Pulmonary artery endothelial cell (primary cell): Measurements from ENCODE around the gene TEX9. TPM values are rescaled to one million over a fixed set of nuclear protein-coding genes. Genes with fewer than 3 reads are reported as not detected.

Experiments
- DNase-seq: peaks from one replicate; pipeline ENCODE4 v3.0.0-alpha.2; 2011; ENCODE audit warnings: low read depth, low spot score
- total RNA-seq: library from RNA; depleted of rRNA; stranded (reverse); fragments of >200 nt; gene quantifications from 2 replicates; pipeline ENCODE4 v1.2.3, GENCODE V29; 2014

Gene TEX9
- total RNA-seq, 1 donor from 2014 or later, result 1.6 TPM

DNA sequence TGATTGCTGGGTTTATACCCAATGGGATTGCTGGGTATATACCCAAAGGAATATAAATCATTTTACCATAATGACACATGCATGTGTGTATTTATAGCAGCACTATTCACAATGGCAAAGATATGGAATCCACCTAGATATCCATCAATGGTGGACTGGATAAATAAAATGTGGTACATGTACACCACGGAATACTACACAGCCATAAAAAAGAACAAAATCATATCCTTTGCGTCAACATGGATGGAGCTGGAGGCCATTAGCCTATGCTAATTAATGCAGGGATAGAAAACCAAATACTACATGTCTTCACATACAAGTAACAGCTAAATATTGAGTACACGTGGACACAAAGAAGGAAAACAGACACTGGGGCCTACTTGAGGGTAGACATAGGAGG, 77.1 kb downstream of the TEX9 start:
- no peak for DNase-seq

DNA sequence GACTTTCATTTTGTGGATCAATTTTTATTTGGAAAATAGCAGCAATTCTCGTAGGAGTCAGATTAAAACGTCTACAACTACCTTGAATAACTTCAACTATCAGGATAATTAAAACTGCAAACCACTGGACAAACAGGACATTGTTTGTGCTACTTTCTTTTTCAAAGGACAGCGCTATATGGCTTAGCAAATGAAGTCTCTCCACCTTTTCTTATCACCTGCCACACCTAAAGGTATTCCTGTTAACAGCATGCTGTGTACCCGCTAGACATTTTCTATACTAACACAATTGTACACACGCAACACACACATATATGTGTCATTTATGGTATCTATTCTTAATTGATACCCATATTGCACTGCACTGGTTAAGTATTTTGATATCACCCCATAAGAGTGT, 80.5 kb downstream of the TEX9 start:
- DNase-seq, result no peak

DNA sequence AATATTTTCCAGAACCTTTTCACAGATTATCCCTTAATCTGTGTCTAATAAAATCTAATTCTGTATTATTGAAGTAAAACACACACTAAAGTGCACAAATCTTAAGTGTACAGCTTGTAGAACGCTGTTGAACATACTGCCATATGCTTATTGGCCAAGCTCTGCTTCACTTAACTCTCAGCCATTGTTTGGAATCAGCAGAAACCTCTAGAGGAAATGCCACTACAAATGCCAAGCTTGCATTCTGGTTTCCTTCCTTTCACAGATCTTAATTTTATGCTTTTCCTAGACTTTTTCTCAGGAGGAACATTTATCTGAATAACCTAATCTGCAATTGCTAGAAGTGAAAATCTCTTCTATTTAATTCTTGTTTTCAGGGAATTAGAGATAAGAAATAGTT, 89.6 kb downstream of the TEX9 start:
- peak; percentile 36 for DNase-seq

DNA sequence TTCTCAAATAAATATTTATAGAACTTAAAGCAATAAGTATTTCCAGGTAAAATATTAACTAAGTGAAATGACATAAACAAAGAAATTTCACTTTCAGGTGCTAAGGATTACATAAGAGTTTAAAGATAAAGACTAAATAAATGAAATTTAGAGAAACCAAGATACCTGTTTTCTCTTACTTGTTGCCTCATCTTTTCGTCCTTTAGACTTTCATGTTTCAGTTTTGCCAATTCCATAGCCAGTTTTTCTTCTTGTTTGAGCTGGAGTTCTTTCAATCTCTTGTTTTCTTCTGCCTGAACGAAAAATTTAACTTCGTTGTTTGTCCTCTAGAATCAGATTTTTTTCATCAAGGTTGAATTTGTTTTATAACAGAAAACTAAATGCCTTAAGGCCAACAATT, 91.0 kb downstream of the TEX9 start:
- DNase-seq, result no peak

DNA sequence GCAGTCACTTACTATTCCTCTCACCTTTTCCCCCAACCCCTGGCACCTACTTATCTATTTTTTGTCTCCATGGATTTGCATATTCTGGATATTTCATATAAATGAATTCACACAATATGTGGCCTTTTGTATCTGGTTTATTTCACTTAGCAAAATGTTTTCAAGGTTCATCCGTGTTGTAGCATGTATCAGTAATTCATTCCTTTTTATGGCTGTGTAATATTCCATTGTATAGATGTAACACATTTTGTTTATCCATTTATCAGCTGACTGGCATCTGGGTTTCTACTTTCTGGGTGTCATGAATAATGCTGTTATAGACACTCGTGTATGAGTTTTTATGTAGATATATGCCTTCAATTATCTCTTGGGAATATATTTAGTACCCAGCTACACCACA, 93.9 kb downstream of the TEX9 start:
- DNase-seq, result no peak

DNA sequence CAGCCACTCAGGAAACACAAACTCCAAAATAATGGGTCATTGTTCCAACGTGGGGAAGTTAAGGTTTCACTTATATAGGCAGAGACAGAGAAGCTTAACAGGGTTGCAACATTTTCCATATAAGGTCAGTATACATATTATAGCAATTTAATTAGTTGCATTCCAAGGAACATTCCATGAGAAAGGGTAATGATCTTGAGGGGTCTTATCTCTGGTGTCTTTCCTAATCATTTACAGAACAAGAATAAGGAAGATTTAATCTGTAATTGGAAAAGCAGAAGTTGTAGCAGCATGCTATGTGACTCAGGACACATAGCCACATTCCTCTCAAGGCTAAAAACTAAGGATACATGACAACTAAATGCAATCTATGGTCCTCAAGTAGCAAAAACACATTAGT, 94.8 kb downstream of the TEX9 start:
- DNase-seq, result no peak

DNA sequence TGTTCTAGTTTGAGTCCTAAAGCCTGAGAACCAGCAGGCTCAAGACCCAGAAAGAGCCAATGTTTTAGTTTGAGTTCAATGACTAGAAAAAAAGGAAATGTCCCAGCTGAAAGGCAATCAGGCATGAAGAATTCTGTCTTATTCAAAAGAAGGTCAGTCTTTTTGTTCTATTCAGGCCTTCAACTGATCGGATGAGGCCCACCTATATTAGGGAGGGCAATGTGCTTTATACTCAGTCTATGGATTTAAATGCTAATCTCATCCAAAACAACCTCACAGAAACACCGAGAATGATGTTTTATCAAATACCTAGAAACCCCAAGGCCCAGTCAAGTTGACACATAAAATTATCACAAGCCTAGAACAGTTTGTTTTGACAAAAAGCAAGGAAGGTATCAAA, 95.7 kb downstream of the TEX9 start:
- DNase-seq, result no peak

DNA sequence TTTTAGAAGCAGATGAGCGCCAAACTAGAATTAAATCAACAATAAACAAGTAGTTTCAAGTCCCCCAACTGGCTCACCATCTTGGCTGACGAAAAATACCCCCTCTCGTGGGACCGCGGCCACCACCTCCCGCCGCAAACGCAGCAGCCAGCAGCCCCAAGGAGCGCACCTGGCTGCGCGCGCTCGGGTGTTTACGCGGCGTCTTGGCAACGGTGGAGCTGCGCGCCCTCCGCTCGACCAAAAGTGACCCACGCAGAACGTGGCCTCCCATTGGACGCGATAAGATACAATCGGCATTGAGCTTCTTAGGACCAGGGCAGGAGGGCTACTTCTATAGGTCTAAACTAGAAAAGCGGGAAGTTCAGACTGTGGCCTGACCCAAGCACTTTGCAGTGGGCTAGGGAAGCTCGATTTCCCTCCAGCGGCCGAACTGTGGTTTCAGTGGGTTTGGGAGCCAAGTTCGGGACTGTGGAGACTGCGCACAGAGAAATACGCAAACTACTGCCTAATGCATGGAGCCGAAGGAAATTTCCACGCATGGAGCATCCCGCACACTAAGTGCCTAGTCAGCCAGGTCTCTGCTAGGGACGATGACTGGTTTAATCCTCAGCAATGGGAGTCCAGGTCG, 99.8 kb downstream of the TEX9 start, which contains the start of gene MNS1:
TSS of gene MNS1 (minus strand) at position 245 of the 628 bp plus-strand sequence. CDS start at position 80, 165 bp downstream.
- DNase-seq, result peak; percentile 89

DNA sequence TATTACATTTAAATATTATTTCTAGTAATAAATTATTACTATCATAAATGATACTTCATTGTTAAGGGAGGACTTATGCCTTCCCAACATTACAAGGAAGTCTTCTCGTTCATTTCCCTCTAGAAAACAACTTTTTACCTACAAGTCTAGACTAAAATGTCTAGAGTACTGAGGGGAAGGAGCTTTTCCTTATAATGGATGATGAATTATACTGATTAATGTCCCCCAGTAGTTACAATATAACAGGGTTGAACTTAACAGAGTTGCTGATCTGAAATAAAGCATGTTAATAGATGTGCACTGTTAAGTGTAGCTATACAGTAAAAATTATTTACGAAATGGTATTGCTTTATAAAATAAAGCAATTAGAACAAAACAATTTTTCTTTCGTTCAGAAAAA, 102.4 kb downstream of the TEX9 start:
- DNase-seq, result no peak

DNA sequence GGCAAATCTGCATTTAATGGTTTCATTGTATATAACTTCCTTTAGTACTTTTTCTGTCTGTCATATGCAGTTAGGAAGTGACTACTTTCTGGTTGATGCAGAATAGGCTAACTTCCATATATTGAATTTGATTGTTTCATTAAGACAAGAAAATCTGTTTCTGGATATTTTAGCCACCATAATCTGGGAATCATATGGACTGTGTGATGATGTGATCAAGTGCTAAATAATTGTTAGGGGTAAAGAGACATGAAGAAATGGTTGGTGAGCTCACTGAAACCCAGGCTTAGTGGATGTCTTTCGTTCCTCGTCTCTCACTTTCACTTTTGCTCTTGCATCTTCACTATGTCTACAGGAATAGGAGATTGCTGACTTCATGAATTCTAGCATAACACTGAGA, 103.2 kb downstream of the TEX9 start:
- DNase-seq, result no peak

DNA sequence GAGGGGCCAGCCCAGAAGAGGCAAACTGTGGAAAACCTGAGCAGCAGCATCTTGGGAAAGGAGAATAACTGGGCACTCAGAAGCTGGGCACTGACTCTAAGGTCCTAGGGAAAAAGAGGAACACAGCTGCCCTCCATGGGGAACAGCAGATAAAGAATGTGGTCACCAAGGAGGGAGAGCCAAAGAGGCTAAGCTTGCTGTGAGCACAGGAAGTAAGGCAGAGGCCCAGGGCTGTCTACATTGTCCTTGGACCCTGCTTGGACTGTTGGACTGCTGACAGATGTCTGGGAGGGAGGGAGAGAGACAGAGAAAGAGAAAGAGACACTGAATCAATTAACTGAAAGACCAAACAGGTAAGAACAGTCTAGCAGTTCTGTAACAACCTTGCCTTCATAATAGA, 104.3 kb downstream of the TEX9 start:
- DNase-seq, result no peak

DNA sequence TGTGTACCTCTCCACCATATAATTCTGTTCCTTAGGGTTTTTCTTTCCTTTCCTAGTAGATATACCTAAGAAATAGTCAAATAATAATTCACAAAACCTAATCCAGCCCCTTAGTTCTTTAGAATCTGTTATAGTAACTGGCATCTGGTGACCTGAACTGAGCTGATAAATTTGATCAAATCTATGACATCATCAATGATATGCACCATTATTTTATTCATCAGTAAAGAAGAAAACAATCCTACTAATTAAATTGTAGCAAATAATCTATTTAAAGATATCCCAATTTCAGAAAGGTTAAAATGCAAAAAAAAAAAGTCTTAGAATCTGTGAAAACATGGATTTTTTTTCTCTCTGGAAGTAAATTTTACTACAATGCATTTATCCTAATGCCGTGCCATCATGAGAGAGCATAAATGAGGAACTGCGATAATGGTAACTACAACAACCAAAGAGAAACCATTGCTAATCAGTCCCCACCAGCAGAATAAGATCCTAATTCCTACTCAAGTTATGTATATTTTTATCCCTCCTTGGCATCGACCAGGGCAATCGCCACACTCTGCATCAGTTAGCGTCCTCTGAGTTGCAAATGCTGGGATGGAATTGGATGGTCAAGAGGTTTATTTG, 106.3 kb downstream of the TEX9 start:
- no peak for DNase-seq

DNA sequence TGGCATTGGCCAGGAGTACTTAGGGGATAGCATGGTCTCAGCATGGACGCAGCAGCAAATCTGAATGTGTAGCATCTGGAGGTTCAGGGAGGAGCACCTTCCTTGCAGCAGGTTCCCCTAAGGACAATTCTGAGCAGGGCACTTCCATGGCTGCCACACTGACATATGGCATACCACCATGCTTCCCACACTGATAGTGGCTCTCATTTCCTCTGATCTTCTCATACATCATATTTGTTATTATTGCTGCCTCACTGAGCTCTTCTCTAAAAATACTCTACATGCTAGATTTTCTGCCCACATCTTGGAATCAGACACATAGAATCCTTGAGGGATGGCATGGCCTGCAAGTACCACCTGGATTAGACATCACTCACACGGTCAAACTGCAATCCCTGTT, 107.1 kb downstream of the TEX9 start:
- DNase-seq, result no peak

DNA sequence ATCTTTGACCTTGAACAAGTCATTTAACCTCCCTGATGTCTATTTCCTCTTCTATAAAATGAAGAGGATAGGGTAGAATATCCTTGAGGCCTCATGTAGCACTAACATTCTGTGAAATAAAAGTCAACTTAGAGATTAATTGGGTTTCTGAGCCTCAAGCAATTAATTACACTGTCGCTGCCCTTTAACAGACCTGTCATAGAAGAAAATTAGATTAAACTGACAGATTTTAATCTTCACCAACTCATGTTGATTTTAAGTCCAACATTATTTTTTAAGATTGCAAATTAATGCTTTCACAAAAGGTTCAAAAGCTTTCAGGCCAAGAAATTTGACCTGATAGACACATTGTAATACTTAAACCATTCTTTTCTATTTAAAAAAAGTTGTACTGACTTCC, 107.8 kb downstream of the TEX9 start:
- no peak for DNase-seq

DNA sequence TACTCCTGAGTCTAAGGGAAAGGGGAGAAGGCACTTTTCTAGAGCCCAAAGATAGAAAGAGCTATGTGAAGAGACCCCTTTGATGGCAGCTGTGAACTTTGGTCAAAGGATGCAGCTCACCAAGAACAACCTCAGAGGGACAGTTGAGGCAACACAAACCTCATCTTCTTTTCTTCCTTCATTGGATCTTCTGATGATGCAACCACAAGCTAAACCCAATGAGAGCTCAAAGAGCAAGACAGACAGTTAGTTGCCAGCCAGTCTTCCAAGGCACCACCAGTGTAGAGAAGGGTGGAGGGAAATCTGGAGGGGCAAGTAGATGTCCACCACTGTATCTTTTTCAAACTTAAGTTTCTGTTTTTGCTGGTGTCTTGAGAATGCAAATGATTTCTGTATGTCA, 110.1 kb downstream of the TEX9 start:
- DNase-seq, result no peak

Other genes starting within 250 kb of the TEX9 start
- gene RFX7, start 121.5 kb upstream of the TEX9 start, total RNA-seq, result 4.2 and 4.9 TPM in 2 replicates
- 0.92 and 1.5 TPM in 2 replicates for gene MNS1, start 99.7 kb downstream of the TEX9 start, total RNA-seq